Spinal cord (tissue), 10 donors: ENCODE data around the gene TANGO2. TPM values are rescaled to one million over a fixed set of nuclear protein-coding genes. Genes with fewer than 3 reads are reported as not detected.

ENCODE experiments used
- DNase-seq, 6 donors: peaks; one replicate each; pipeline versions ENCODE4 v3.0.0 to v3.0.0-alpha.2; 2013 to 2015; ENCODE audit warnings: low spot score in 6 of 6, low read depth in 4 of 6
- H3K27ac ChIP-seq: one replicate; pipeline ENCODE4 v1.5.1; 2013; ENCODE audit warnings: low read depth, low read length, control low read depth
- H3K27me3 ChIP-seq: one replicate; pipeline ENCODE4 v1.6.1; 2013; ENCODE audit warnings: low read length; ENCODE audit not compliant: control insufficient read depth, insufficient read depth
- H3K36me3 ChIP-seq: one replicate; pipeline ENCODE4 v1.6.1; 2013; ENCODE audit warnings: low read length; ENCODE audit not compliant: control insufficient read depth, insufficient read depth
- H3K4me1 ChIP-seq: one replicate; pipeline ENCODE4 v1.6.1; 2013; ENCODE audit warnings: low read length; ENCODE audit not compliant: control insufficient read depth, insufficient read depth
- H3K4me3 ChIP-seq: one replicate; pipeline ENCODE4 v1.5.1; 2013; ENCODE audit warnings: low read depth, low read length, control low read depth
- H3K9me3 ChIP-seq: one replicate; pipeline ENCODE4 v1.6.1; 2013; ENCODE audit warnings: low read length; ENCODE audit not compliant: control insufficient read depth, insufficient read depth
- WGBS: methylation state at CpG from one replicate; pipeline ENCODE4 v1.1.5; 2013; ENCODE audit warnings: missing lambda C conversion rate; ENCODE audit not compliant: insufficient coverage; 5-methylcytosine and 5-hydroxymethylcytosine counted together
- polyA plus RNA-seq, 2 donors: library from polyadenylated mRNA; unstranded; fragments of 120-200 nt; gene quantifications; one replicate each; pipeline ENCODE4 v1.2.1, GENCODE V29; 2013; ENCODE audit not compliant: insufficient read length in 2 of 2
- total RNA-seq, 2 donors: library from RNA; depleted of rRNA in 1 of 2; stranded (reverse); fragments of 120-200 nt in 1 of 2; fragments of >200 nt in 1 of 2; gene quantifications; one replicate each; pipeline versions ENCODE4 v1.2.3 to v1.2.4, GENCODE V29; 2013 to 2014
- donor health status: healthy.

Gene TANGO2
- total and polyA plus RNA-seq, 4 donors, result 17.9 to 32.6 (median 23.3) TPM

- Histone ChIP-seq H3K4me3 (no peak overlapping the region), H3K36me3 (peaks cover 100% of the 10 kb centered on the region), H3K9me3 (no peaks in the 10 kb centered on the region), H3K27ac (no peak overlapping the region), H3K4me1 (peaks cover 30% of the 10 kb centered on the region), H3K27me3 (no peaks in the 10 kb centered on the region)
- 91% methylated on average over 7 of the region's 9 CpGs for WGBS
- no peak for DNase-seq
Measured at GRCh38 chr22:20110359-20110985, 89.6 kb downstream of the TANGO2 start.

GRCh38 chr22:20111045-20111688 lies 90.3 kb downstream of the TANGO2 start:
- Histone ChIP-seq H3K36me3 (peaks cover 100% of the 10 kb centered on the region), H3K9me3 (no peaks in the 10 kb centered on the region), H3K27ac (peak overlapping the region; percentile 7), H3K4me1 (peaks cover 37% of the 10 kb centered on the region), H3K4me3 (no peak overlapping the region), H3K27me3 (no peaks in the 10 kb centered on the region)
- DNase-seq, result no peak
- 49% methylated on average over 13 of the region's 14 CpGs for WGBS

GRCh38 chr22:20111689-20112622 lies 91.0 kb downstream of the TANGO2 start:
- Histone ChIP-seq H3K4me3 (no peak overlapping the region), H3K9me3 (no peaks in the 10 kb centered on the region), H3K4me1 (peaks cover 42% of the 10 kb centered on the region), H3K27me3 (no peaks in the 10 kb centered on the region), H3K36me3 (peaks cover 96% of the 10 kb centered on the region), H3K27ac (peak overlapping the region; percentile 47)
- DNase-seq, result peak in 1 of 6 donors; percentile 41
- 63% methylated on average over 3 of the region's 7 CpGs for WGBS

GRCh38 chr22:20112623-20113511 lies 92.0 kb downstream of the TANGO2 start:
- no peak overlapping the region for H3K4me3 ChIP-seq
- no peak for DNase-seq
- H3K27ac ChIP-seq, result peak overlapping the region; percentile 47
- 83% methylated on average over 24 of the region's 26 CpGs for WGBS
- no peaks in the 10 kb centered on the region for H3K27me3 ChIP-seq
- no peaks in the 10 kb centered on the region for H3K9me3 ChIP-seq
- peaks cover 43% of the 10 kb centered on the region for H3K4me1 ChIP-seq
- H3K36me3 ChIP-seq, result peaks cover 87% of the 10 kb centered on the region

GRCh38 chr22:20113551-20114310 lies 92.8 kb downstream of the TANGO2 start:
- peaks cover 78% of the 10 kb centered on the region for H3K36me3 ChIP-seq
- H3K4me3 ChIP-seq, result no peak overlapping the region
- H3K27me3 ChIP-seq, result no peaks in the 10 kb centered on the region
- no peak overlapping the region for H3K27ac ChIP-seq
- peaks cover 50% of the 10 kb centered on the region for H3K4me1 ChIP-seq
- H3K9me3 ChIP-seq, result no peaks in the 10 kb centered on the region
- no peak for DNase-seq
- 88% methylated on average over 19 of the region's 19 CpGs for WGBS

DNA sequence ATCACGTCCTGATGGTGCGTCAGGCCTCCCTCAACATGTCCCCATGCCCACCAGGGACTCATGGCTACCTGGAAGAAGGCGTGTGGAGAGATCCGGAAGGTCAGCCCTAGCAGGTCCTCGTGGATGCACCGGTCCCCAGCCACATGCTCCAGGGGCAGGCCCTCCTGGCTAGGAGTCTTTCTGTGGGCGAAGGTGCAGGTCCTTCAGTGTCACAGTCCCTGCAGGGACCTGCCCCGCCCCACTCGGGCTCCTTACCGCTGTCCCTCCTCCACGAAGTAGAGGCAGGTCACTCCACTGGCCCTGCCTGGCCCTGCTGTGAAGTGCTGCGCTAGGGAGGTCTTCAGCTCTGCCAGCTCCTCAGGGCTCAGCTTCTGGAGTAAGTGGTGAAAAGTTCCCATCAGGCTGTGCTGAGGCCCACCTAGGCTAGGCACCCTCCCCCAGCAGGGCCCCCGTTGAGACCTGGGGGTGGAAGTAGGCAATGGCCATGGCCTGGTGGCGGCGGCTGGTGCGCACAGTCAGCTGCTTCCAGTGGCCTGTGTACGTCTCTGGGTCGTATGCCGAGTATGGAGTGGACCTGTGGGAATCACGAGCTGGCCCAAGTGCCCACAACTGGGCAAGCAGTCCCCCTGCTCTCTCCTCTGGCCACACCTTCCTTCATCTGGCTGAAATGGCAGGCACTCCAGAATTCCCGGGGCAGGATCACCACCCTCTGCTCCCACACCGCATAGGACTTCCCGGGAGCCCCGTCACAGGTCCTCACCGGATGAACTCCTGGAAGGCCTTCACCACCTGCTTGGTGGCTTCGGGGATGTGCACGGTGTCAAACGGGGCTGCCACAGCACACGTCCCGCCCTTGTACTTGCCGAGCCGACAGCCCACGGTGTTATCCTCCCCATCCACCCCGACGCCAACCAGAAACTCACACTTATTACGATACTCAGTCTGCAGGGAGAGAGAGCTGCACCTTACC lies 93.9 kb downstream of the TANGO2 start:
- 94% methylated on average over 36 of the region's 36 CpGs for WGBS

GRCh38 chr22:20115691-20116375 lies 94.9 kb downstream of the TANGO2 start, which contains the start of gene RANBP1:
Gene RANBP1 (plus strand): TSS chr22:20116104. CDS start chr22:20116185, 81 bp downstream.
- H3K9me3 ChIP-seq, result no peaks in the 10 kb centered on the region
- H3K4me3 ChIP-seq, result peak within 1 kb of the TSS; percentile 84
- peaks cover 78% of the 10 kb centered on the region for H3K36me3 ChIP-seq
- DNase-seq, result no peak
- peaks cover 65% of the 10 kb centered on the region for H3K4me1 ChIP-seq
- 71% methylated on average over 30 of the region's 30 CpGs for WGBS
- H3K27me3 ChIP-seq, result no peaks in the 10 kb centered on the region
- peak within 1 kb of the TSS; percentile 57 for H3K27ac ChIP-seq

More for the DNA sequence above, 93.9 kb downstream of the TANGO2 start:
- peaks cover 78% of the 10 kb centered on the region for H3K36me3 ChIP-seq
- peaks cover 59% of the 10 kb centered on the region for H3K4me1 ChIP-seq
- no peaks in the 10 kb centered on the region for H3K9me3 ChIP-seq
- no peak overlapping the region for H3K4me3 ChIP-seq
- H3K27me3 ChIP-seq, result no peaks in the 10 kb centered on the region
- no peak overlapping the region for H3K27ac ChIP-seq
- DNase-seq, result no peak
